ENCODE measurements around the gene ABCC4.

DNA sequence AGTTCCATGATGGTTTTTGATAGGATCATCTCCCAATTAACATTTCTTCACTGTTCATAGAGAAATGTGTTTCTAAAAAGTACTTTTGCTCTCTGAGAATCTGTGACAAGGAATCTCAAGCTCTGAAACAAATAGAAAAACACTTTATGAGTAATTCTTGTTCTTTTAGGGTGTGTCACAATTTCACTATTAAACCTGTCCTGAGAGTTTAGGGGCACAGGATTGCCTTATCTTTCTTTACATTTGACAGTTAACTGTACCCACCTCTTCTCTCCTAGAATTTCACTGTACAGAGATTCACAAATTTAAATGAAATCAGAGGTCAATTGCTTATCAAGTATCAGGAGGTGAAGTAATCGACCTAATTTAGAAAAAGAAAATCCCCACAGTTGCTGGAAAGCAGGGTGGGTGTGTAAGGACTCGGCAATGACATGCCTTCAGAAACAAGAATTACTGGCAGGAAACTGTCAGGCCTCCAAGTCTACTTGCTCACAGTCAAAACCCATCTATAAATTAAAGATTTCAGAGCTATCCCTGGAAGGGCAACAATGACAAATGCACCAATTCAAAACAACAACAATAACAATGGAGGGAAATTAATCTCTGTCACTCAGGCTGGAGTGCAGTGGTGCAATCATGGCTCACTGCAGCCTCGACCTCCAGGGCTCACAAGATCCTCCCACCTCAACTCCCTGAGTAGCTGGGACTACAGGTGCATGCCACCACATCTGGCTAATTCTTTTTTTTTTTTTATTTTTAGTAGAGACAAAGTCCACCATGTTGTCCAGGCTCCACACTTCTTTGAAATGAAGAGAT, 250.2 kb downstream of the ABCC4 start:
- TF ChIP-seq CREB1 (CRISPR knock-in tag; IDR thresholded peaks at IDR 0.05; ENCODE audit: low read depth) (no peak), ZNF114 (CRISPR knock-in tag; IDR thresholded peaks at IDR 0.05) (no peak), ZNF331 (CRISPR knock-in tag; IDR thresholded peaks at IDR 0.05; ENCODE audit: low read depth) (no peak), POLR2AphosphoS5 (IDR thresholded peaks at IDR 0.05; ENCODE audit: low read depth) (no peak), EZH2 (IDR thresholded peaks at IDR 0.05; ENCODE audit: low read depth, unreplicated experiment) (no peak), EZH2phosphoT487 (IDR thresholded peaks at IDR 0.05; ENCODE audit: unreplicated experiment) (no peak)
- TF ChIP-seq, protein P1, sequence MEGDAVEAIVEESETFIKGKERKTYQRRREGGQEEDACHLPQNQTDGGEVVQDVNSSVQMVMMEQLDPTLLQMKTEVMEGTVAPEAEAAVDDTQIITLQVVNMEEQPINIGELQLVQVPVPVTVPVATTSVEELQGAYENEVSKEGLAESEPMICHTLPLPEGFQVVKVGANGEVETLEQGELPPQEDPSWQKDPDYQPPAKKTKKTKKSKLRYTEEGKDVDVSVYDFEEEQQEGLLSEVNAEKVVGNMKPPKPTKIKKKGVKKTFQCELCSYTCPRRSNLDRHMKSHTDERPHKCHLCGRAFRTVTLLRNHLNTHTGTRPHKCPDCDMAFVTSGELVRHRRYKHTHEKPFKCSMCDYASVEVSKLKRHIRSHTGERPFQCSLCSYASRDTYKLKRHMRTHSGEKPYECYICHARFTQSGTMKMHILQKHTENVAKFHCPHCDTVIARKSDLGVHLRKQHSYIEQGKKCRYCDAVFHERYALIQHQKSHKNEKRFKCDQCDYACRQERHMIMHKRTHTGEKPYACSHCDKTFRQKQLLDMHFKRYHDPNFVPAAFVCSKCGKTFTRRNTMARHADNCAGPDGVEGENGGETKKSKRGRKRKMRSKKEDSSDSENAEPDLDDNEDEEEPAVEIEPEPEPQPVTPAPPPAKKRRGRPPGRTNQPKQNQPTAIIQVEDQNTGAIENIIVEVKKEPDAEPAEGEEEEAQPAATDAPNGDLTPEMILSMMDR (conservative IDR thresholded peaks at IDR 0.05; ENCODE audit: low read depth in 2 of 2) = no peak
- TF ChIP-seq, protein P2, sequence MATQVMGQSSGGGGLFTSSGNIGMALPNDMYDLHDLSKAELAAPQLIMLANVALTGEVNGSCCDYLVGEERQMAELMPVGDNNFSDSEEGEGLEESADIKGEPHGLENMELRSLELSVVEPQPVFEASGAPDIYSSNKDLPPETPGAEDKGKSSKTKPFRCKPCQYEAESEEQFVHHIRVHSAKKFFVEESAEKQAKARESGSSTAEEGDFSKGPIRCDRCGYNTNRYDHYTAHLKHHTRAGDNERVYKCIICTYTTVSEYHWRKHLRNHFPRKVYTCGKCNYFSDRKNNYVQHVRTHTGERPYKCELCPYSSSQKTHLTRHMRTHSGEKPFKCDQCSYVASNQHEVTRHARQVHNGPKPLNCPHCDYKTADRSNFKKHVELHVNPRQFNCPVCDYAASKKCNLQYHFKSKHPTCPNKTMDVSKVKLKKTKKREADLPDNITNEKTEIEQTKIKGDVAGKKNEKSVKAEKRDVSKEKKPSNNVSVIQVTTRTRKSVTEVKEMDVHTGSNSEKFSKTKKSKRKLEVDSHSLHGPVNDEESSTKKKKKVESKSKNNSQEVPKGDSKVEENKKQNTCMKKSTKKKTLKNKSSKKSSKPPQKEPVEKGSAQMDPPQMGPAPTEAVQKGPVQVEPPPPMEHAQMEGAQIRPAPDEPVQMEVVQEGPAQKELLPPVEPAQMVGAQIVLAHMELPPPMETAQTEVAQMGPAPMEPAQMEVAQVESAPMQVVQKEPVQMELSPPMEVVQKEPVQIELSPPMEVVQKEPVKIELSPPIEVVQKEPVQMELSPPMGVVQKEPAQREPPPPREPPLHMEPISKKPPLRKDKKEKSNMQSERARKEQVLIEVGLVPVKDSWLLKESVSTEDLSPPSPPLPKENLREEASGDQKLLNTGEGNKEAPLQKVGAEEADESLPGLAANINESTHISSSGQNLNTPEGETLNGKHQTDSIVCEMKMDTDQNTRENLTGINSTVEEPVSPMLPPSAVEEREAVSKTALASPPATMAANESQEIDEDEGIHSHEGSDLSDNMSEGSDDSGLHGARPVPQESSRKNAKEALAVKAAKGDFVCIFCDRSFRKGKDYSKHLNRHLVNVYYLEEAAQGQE (IDR thresholded peaks at IDR 0.05; ENCODE audit: unreplicated experiment) = no peak
